Lower leg skin (tissue), 4 donors: ENCODE results near the gene LEFTY2. TPM values are rescaled to one million over a fixed set of nuclear protein-coding genes. Genes with fewer than 3 reads are reported as not detected.
"Not testable (repeated sequence)": the region's sequence is repeated elsewhere in the genome, so short reads cannot be mapped to it uniquely, and the experiment has no call there.

Experiments used
- DNase-seq, 2 donors: peaks; one replicate each; pipeline ENCODE4 v3.0.0-alpha.2; 2019; ENCODE audit warnings: low spot score in 2 of 2
- H3K4me3 ChIP-seq: fragments of 200-600 bp; sonication (generic); 2 replicates; pipeline ENCODE4 v1.5.1; 2017; ENCODE audit warnings: mild to moderate bottlenecking, low read depth; ENCODE audit not compliant: poor library complexity, severe bottlenecking
- POLR2A ChIP-seq, 2 donors: fragments of 450-650 bp; IDR thresholded peaks; one replicate each; pipeline ENCODE4 v1.6.1; 2016 to 2017; ENCODE audit warnings: antibody characterized with exemption in 2 of 2, mild to moderate bottlenecking in 1 of 2, moderate library complexity in 1 of 2
- WGBS, 2 donors: methylation state at CpG; one replicate each; pipeline ENCODE4 v1.1.5; 2018; 5-methylcytosine and 5-hydroxymethylcytosine counted together
- intact Hi-C: fragments of 100-400 bp; cut with DNase I; formaldehyde crosslinking; loops from one replicate; pipeline ENCODE4 v1.15.0; 2023; ENCODE audit warnings: low total_unique reads
- total RNA-seq, 4 donors: library from RNA; depleted of rRNA; stranded (reverse); fragments of >200 nt; gene quantifications; one replicate each; pipeline ENCODE4 v1.1.0, GENCODE V29; 2016
- TF ChIP-seq, protein P1 (sequence below), 3 donors: fragments of 450-650 bp; IDR thresholded peaks; one replicate each; pipeline ENCODE4 v1.5.1; 2016; ENCODE audit warnings: antibody characterized with exemption in 3 of 3, mild to moderate bottlenecking in 3 of 3, moderate library complexity in 2 of 3

The LEFTY2 gene
- total RNA-seq, 4 donors from 2014 or later, result 0.16 to 0.86 TPM; not detected in 2

DNA sequence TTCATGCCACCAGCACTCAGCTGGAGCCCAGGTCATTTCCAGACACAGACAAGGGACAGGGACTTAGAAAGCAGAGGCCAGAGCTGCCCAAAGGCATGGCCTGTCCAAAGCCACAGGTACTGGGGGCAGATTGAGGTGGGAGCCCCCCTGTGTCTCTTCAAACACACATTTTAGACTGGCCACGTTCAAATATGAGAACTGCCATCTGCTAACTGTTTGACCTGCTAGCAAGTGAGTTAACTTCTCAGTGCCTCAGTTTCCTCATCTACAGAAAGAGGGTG lies 862 bp upstream of the LEFTY2 start:
- intact Hi-C loops, result no loop called here
- no peak for TF ChIP-seq POLR2A (IDR thresholded peaks at IDR 0.05)
- TF ChIP-seq, protein P1, sequence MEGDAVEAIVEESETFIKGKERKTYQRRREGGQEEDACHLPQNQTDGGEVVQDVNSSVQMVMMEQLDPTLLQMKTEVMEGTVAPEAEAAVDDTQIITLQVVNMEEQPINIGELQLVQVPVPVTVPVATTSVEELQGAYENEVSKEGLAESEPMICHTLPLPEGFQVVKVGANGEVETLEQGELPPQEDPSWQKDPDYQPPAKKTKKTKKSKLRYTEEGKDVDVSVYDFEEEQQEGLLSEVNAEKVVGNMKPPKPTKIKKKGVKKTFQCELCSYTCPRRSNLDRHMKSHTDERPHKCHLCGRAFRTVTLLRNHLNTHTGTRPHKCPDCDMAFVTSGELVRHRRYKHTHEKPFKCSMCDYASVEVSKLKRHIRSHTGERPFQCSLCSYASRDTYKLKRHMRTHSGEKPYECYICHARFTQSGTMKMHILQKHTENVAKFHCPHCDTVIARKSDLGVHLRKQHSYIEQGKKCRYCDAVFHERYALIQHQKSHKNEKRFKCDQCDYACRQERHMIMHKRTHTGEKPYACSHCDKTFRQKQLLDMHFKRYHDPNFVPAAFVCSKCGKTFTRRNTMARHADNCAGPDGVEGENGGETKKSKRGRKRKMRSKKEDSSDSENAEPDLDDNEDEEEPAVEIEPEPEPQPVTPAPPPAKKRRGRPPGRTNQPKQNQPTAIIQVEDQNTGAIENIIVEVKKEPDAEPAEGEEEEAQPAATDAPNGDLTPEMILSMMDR (IDR thresholded peaks at IDR 0.05), result no peak
- H3K4me3 ChIP-seq, result no peak overlapping the region
- DNase-seq, result no peak
- WGBS, 2 donors, result 64 to 65% methylated on average over 1 of the region's 1 CpG

DNA sequence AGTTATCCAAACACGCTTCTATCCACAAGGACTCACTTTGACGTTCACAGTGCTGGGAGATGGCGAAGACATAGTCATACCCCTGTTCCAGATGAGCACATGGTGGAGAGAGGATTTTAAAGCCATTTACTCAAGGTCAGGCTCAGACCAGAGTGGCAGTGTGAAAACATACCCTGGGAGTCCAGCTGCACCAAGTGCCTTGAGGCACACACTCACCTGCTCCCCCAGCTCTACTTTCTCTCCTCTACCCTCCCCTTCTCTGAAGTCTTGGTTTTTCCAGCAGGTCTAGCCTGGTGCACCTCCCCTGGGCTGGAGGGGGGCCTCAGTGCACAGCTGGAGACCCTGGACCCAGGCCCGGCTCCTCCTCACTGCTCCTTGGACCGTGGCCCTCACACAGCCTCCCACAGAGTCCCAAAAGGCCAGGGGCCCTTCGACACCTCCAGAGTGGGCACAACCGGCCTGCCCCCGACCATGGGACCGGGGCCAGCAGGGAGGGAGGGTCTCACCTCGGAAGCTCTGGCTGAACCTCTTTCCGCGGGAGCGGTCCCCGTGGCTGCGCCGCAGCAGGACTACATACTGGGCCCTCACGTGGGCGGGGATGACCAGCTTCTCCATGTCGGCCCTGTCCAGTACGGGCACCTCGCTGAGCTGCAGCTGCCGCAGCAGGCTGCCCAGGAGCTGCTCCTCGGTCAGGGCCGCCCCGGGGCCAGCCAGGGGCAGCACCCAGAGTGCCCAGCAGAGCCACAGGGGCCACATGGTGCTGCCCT lies 452 bp downstream of the LEFTY2 start:
- no peak overlapping the region for H3K4me3 ChIP-seq
- intact Hi-C loops, result no loop called here
- 76 to 80% methylated on average over 10 to 19 of the region's 25 CpGs for WGBS, 2 donors
- no peak for DNase-seq
- TF ChIP-seq POLR2A (IDR thresholded peaks at IDR 0.05), result no peak
- TF ChIP-seq, protein P1 (IDR thresholded peaks at IDR 0.05), result no peak

DNA sequence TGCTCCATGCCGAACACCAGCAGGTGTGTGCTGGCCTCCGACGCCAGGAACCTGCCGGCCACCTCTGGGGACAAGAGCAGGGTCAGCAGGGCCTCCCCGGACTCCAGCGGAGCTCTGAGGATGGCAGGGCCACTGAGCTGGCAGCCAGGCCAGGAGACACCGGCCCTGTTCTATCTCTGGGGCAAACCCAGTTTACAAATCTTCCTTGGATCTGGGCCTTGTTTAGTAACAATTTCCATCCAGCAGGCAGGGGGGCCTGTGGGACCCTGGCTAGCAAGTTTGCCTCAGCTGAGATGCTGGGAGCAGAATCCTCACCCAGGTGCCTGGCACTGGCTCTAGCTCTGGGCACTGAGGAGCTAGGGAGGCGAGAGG lies 1.1 kb downstream of the LEFTY2 start:
- WGBS, 2 donors, result 92 to 100% methylated on average over 1 of the region's 8 CpGs
- DNase-seq, H3K4me3 ChIP-seq, intact Hi-C loops: not testable (repeated sequence)

DNA sequence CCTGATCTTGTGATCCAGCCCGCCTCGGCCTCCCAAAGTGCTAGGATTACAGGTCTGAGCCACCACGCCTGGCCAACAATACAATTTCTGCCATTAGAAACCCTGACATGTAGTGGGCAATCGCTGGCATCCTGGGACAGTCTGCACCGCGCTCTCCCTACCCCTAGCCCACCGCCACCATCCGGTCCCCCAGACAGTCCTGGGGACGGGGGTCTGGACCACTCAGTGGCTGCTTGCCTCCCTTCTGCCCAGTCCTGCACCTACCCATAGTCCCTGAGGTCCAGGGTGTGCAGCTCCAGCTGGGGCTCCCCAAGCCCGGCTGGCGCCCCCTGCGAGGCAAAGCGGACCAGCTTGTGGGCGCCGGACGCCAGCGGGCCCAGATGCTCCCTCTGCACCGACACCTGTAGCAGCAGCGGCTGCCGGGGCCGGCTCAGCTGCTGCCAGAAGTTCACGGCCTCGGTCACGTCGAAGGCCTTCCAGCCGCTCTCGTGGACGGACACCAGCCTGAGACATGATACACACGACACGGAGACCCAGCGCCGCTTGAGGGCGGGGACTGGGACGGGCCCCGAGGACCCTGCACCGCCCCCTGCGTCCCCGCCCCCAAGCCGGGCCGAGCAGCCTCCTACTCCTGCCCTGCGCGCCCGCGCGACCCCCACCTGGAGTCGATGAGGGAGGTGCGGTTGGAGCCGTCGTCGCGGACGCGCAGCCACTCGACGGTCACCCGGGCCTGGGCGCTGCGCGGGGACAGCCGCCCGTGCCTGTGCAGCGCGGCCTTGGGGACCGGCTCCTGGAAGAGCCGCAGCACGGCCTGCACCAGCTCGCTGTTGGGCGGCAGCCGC lies 1.7 kb downstream of the LEFTY2 start:
- 59 to 90% methylated on average over 10 to 27 of the region's 69 CpGs for WGBS, 2 donors
- not testable (repeated sequence) for DNase-seq

DNA sequence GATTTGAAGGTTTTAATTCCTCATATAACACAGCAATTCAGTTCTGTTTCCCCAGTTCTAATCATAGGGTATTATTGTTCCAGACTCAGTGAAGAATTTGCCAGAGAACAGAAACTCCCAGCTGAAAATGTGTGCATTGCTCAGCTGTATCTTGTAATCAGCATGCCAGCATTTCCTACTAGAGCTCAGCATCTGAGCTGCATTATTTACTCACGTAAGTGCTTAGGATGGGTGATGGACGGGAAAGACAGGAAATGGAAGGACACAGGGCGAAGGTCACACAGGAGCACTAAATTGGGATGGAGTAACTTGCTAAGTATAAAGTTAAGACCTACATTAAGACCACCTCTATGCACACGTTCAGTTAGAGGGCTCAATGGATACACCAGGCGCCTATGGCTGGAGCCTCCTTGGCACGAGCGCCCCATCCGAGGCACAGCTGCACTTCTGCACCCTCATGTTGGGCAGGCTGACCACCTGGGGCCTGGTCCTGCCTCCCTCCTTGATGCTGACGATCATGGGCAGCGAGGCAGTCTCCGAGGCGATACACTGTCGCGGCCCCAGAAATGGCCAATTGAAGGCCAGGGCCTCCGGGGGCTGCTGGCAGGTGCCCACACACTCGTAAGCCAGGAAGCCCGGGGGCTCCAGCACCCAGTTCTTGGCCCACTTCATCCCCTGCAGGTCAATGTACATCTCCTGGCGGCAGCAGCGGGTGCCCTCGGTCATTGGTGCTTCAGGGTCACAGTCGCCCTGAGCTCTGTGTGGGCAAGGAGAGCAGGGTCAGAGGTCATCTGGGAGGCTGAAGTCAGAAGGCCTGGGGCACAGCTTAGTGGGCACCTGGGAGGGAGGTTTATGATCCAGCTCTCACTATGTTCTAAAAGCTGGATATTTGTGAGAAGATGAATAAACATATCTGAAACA lies 3.7 kb downstream of the LEFTY2 start:
- intact Hi-C loops, result no loop called here
- H3K4me3 ChIP-seq, result no peak overlapping the region
- TF ChIP-seq POLR2A (IDR thresholded peaks at IDR 0.05), result no peak
- TF ChIP-seq, protein P1 (IDR thresholded peaks at IDR 0.05), result no peak
- WGBS, 2 donors, result 91 to 96% methylated on average over 21 of the region's 21 CpGs
- no peak for DNase-seq

More for the DNA sequence above, 1.7 kb downstream of the LEFTY2 start:
- intact Hi-C loops, H3K4me3 ChIP-seq: not testable (repeated sequence)

DNA sequence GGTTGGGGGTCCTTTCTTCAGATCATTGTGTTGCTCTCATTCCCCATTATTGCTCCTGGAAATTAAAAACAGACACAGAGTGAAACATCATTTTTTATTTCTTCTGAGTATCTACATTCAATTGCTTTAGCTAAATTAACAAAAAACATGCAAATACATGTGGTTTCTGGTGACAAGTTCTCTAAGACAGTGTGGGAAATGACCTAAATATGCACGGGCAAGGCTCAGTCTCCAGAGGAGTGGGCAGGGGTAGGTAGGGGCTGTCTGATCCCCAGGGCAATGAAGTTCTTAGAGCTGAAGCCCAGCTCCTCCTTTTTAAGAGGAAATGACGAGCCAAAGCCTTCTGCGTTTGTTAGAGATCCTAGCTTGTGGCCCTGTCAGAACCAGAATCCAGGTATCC lies 4.5 kb downstream of the LEFTY2 start:
- WGBS, 2 donors, result 54 to 60% methylated on average over 3 of the region's 3 CpGs
- TF ChIP-seq, protein P1 (IDR thresholded peaks at IDR 0.05), result no peak
- TF ChIP-seq POLR2A (IDR thresholded peaks at IDR 0.05), result no peak
- intact Hi-C loops, result no loop called here
- no peak overlapping the region for H3K4me3 ChIP-seq
- no peak for DNase-seq

DNA sequence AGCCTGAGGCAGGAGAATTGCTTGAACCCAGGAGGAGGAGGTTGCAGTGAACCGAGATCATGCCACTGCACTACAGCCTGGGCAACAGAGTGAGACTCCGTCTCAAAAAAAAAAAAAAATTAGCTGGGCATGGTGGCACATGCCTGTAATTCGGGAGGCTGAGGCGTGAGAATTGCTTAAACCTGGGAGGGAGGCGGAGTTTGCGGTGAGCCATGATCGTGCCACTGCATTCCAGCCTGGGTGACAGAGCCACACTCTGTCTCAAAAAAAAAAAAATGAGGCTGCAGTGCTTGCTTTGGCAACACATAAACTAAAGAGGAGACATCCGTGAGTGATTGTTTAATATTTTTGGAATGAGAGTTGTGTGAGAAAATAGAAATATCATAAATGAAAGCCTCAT lies 4.9 kb downstream of the LEFTY2 start:
- H3K4me3 ChIP-seq, intact Hi-C loops, DNase-seq: not testable (repeated sequence)
- 51 to 61% methylated on average over 8 of the region's 8 CpGs for WGBS, 2 donors
